CD4-positive, alpha-beta T cell treated with Interleukin-12 subunit alpha and Interleukin-12 subunit beta, for 1 hour (primary cell): Measurements from ENCODE around the gene NOTCH2.
"Not testable (repeated sequence)": the region's sequence is repeated elsewhere in the genome, so short reads cannot be mapped to it uniquely, and the experiment has no call there.

Experiments
- DNase-seq: peaks from one replicate; pipeline ENCODE4 v3.0.0-alpha.2; 2020

The NOTCH2 gene

GRCh38 chr1:120069067-120069919 is at the start of gene NOTCH2:
Gene NOTCH2 (minus strand): TSS chr1:120069662. CDS start chr1:120069406, 256 bp downstream.
- peak; percentile 82 for DNase-seq

- DNase-seq, result not testable (repeated sequence)
Observed at GRCh38 chr1:120117371-120118177, 48.1 kb upstream of the NOTCH2 start.

- DNase-seq, result not testable (repeated sequence)
Observed at GRCh38 chr1:120116094-120116493, 46.6 kb upstream of the NOTCH2 start.

GRCh38 chr1:120113134-120113533 is 43.7 kb upstream of the NOTCH2 start:
- DNase-seq, result not testable (repeated sequence)

GRCh38 chr1:120112212-120112611 is 42.8 kb upstream of the NOTCH2 start:
- DNase-seq, result not testable (repeated sequence)

GRCh38 chr1:120111771-120112170 is 42.3 kb upstream of the NOTCH2 start:
- not testable (repeated sequence) for DNase-seq

- DNase-seq, result not testable (repeated sequence)
Observed at GRCh38 chr1:120111008-120111407, 41.5 kb upstream of the NOTCH2 start.

GRCh38 chr1:120109656-120110055 is 40.2 kb upstream of the NOTCH2 start:
- not testable (repeated sequence) for DNase-seq

GRCh38 chr1:120109180-120109579 is 39.7 kb upstream of the NOTCH2 start:
- DNase-seq, result not testable (repeated sequence)

- not testable (repeated sequence) for DNase-seq
Observed at GRCh38 chr1:120105288-120105687, 35.8 kb upstream of the NOTCH2 start.

GRCh38 chr1:120103768-120104167 is 34.3 kb upstream of the NOTCH2 start:
- not testable (repeated sequence) for DNase-seq

- DNase-seq, result not testable (repeated sequence)
Observed at GRCh38 chr1:120101593-120101992, 32.1 kb upstream of the NOTCH2 start.

GRCh38 chr1:120100590-120100989 is 31.1 kb upstream of the NOTCH2 start:
- DNase-seq, result not testable (repeated sequence)

GRCh38 chr1:120098986-120099759 is 29.7 kb upstream of the NOTCH2 start:
- not testable (repeated sequence) for DNase-seq

GRCh38 chr1:120096981-120097545 is 27.6 kb upstream of the NOTCH2 start:
- not testable (repeated sequence) for DNase-seq

GRCh38 chr1:120093548-120094181 is 24.2 kb upstream of the NOTCH2 start:
- not testable (repeated sequence) for DNase-seq

- DNase-seq, result not testable (repeated sequence)
Observed at GRCh38 chr1:120092232-120093218, 23.1 kb upstream of the NOTCH2 start.

GRCh38 chr1:120090830-120091229 is 21.4 kb upstream of the NOTCH2 start:
- not testable (repeated sequence) for DNase-seq

GRCh38 chr1:120087959-120088358 is 18.5 kb upstream of the NOTCH2 start:
- peak; percentile 37 for DNase-seq

- not testable (repeated sequence) for DNase-seq
Observed at GRCh38 chr1:120069920-120070214, 405 bp upstream of the NOTCH2 start.

- DNase-seq, result peak; percentile 8
Observed at GRCh38 chr1:120068683-120069066, 787 bp downstream of the NOTCH2 start.
